HG02763 (cell line): ENCODE measurements around the gene SHISA8.
A peak's percentile ranks its signal among the peaks of the same experiment; 100 is the strongest.
"Not testable (repeated sequence)": the region's sequence is repeated elsewhere in the genome, so short reads cannot be mapped to it uniquely, and the experiment has no call there.

Experiments used
- ATAC-seq: cut with Tn5 transposase; IDR thresholded peaks from one replicate; pipeline ENCODE4 v1.9.1; 2021; ENCODE audit warnings: mild to moderate bottlenecking, moderate library complexity; ENCODE audit not compliant: unreplicated experiment

Gene SHISA8

DNA sequence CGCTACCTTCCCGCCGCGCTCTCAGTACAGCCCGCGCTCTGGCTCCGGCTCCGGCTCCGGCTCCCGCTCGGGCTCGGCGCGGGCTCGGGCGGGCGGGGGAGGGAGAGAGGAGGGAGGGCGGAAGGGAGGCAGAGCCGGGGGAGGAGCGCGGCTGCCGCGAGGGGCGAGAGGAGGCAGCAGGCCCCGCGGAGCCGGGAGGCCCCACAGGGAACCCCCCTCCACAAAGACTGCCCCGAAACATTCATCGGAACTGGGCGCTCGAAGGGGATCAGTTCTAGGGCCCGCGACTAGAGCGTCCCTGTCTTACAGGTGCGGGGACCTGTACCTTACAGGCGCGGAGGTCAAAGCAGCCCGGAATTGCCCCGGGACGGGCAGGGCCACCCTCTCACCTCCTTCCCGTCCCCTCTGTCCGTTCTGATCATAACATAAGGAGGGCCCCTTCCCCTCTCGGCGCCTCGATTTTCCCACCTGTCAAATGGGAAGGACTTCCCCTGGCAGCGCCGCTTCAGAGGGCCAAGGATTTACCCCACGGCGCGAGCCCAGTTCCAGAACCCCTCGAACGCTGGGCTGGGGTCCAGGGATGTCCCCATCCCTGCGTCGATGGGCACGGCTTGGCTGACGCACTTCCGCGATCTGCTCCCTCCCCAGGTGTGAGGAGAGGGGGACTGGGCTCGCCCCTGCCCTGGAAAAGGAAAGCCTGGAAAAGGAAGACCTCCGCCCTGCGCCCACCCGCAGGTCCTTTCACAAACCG is at the start of gene SHISA8:
TSS of gene SHISA8 (minus strand) at position 40 of the 751 bp plus-strand sequence. CDS start 407 bp downstream, outside the sequence.
- no peak for ATAC-seq

GRCh38 chr22:41964112-41964491 is 49.2 kb upstream of the SHISA8 start:
- ATAC-seq: no peak

- no peak for ATAC-seq
These were observed 48.7 kb upstream of the SHISA8 start for GRCh38 chr22:41963453-41964111.

- no peak for ATAC-seq
These were observed 43.2 kb upstream of the SHISA8 start for GRCh38 chr22:41957941-41958556.

DNA sequence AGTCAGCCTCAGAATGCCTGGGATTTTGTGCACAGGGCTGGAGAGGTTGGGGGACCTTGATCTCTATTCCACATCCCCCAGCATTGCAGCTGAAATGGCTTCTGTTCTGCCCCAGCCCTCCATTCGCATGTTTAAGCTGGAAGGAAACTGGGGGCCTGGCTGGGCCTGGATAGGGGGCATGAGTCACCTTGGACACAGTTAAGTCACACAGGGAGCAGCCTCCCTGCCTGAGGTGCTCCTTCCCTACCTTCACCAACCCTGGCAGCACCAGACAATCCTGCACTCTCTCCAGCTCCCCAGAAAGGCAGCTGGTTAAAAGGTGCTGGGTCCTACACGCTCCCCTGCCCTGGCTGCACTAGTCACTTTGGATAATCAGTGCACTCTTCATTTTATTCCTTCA is 37.8 kb upstream of the SHISA8 start:
- no peak for ATAC-seq

DNA sequence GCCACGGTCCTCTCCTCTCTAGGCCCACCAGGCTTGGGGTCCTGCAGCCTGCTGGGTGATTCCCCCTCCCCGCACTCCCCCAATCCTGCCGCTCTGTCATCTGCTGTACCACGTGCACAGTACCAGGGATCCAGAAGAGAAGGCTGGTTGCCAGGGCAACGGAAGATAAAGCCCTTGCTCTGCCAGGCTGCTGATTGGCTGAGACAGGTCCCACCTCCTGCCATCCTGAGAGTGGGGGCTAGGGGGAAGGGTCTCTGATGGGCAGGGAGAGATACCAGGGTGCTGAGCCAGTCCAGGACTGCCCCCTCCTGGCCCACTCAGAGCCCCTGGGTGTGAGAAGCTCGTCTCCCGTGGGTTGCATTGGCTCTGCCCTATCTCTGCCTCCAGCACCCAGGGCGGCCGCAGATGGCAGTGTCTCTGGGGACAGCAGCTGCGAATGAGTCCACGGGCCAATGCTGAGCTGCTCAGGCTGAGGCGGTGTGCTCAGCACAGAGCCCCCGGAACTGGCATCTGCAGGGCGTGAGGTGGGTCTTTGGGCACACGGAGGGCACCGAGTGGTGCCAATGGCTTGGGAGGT is 37.1 kb upstream of the SHISA8 start, which contains the start of gene SMIM45:
TSS of gene SMIM45 (plus strand) at position 253 of the 577 bp plus-strand sequence.
- ATAC-seq: no peak

- ATAC-seq: no peak
These were observed 34.6 kb upstream of the SHISA8 start for GRCh38 chr22:41949297-41949965.

- not testable (repeated sequence) for ATAC-seq
These were observed 34.0 kb upstream of the SHISA8 start for GRCh38 chr22:41948928-41949296.

DNA sequence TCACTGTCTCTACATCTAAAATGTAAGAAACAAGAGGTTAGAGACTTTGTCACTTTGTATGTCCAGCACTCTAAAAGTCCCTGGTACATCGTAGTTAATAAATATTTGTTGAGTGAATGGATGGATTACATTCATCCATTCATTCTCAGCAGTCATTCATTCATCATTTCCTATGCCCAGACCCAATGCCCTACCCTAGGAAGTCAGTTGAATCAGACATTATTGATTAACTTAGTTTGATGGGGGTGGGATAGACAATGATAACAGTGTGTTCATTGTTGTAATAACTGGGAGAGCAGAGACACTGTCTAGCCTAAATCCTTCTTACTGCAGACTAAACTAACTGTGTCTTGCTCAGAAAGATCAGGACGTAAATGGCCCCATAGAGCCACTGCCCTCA is 33.3 kb upstream of the SHISA8 start:
- no peak for ATAC-seq

DNA sequence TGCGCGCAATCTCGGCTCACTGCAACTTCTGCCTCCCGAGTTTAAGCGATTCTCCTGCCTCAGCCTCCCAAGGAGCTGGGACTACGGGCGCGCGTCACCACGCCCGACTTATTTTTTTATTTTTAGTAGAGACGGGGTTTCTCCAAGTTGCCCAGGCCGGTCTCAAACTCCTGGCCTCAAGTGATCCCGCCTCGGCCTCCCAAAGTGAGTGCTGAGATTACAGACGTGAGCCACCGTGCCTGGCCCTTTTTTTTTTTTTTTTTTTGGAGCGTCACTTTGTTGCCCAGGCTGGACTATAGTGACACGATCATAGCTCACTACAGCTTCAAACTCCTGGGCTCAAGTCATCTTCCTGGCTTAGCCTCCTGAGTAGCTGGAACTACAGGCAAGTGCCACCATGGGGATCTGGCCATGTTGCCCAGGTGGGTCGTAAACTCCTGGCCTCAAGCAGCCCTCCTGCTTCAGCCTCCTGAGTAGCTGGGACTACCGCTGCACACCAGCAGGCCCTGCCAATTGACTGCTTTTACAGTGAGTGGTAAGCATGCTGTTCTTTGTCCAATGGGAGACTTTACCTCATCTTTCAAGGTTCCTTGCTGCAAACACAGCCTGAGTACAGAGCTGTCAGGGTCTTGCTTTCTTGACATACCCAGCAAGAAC is 32.7 kb upstream of the SHISA8 start:
- ATAC-seq: no peak

GRCh38 chr22:41946629-41947423 is 32.0 kb upstream of the SHISA8 start, which contains the start of gene CENPM:
CENPM (minus strand) TSS chr22:41947152; CDS start chr22:41947076, 76 bp downstream.
- ATAC-seq: peak; percentile 85

DNA sequence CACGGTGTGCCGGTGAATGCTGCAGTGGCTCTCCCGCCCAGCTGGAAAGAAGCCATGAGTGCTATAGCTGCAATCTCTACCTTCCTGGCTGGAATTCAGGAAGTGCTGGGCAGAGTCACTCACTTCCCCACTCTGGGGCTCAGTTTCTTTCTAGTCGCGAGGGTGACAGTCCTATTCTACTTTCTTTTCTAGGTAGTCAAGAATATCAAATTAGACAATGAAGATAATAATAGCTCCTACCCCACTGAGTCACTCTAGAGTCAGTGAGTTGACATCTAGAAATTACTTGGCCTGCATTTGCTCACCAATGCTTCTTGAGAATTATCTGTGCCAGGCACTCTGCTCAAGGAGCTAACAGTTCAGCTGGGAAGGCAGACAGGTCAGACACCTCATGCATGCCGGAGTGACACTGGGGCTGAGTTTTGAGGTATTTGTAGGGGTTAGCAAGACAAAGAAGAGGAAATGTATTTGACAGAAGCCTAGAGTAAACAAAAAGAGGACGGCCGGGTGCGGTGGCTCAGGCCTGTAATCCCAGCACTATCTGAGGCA is 28.9 kb upstream of the SHISA8 start:
- ATAC-seq: no peak

- ATAC-seq: peak; percentile 29
These were observed 26.2 kb upstream of the SHISA8 start for GRCh38 chr22:41940832-41941765.

DNA sequence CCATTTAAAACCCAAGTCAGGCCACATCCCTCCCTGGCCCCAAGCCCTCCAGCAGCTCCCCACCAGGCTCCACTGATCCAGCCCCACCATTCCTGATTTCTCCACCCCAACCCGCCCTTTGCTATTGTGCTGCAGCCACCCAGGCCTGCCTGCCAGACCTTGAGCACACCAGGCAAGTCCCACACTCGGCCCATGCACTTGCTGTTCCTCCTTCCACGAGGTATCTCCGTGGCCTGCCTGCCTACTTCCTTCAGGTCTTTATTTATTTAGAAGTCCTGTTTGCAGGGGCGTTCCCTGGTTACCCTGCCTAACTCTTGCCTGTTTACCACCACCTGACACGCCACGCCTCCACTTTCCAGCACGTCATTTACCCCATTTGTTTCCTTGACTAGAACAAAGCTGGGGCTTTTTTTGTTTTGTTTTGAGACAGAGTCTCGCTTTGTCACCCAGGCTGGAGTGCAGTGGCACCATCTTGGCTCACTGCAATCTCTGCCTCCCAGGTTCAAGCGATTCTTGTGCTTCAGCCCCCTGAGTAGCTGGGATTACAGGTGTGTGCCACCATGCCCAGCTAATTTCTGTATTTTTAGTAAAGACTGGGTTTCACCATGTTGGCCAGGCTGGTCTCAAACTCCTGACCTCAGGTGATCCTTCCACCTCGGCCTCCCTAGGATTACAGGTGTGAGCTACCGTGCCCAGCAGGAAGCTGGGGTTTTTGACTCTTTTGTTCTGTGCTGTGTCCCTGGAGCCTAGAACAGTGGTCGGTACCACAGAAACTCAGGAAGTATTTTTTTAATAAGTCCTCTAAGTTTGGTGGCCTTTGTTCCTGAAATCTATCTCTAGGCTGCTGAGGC is 25.3 kb upstream of the SHISA8 start:
- peak; percentile 57 for ATAC-seq

GRCh38 chr22:41936894-41937169 is 22.0 kb upstream of the SHISA8 start:
- ATAC-seq: no peak

- no peak for ATAC-seq
These were observed 20.6 kb upstream of the SHISA8 start for GRCh38 chr22:41935509-41935908.

DNA sequence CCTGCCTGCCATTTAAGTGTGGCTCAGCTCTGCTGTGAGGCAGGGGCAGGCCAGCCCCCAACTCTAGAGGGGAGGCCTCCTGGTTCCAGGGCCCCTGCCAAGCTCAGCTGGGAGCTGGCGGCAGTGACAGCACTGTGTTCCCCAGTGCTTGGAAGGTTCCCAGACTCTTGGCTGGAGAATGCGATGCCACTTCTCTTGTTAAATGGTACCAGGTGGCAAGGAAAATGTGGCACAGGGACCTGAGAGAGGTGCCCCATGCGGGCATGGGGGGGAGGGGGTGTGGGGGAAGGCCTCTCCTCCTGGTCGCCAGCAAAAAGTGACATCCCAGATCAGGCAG is 20.1 kb upstream of the SHISA8 start:
- no peak for ATAC-seq
